HepG2 (cell line): Measurements from ENCODE around the gene USP5.

Experiments used
- MAFK ChIP-seq, 2 experiments: IDR thresholded peaks in 1 of 2; conservative IDR thresholded peaks in 1 of 2; 2 replicates each; pipeline ENCODE4 v1.6.1; 2011; ENCODE audit warnings: improper control_type of control experiment in 2 of 2, low read length in 2 of 2
- RFX5 ChIP-seq: IDR thresholded peaks from 2 replicates; pipeline ENCODE4 v1.6.1; 2011; ENCODE audit warnings: low read depth, low read length, improper control_type of control experiment
- ZBTB21 ChIP-seq: sonication (generic); formaldehyde crosslinking; IDR thresholded peaks from 2 replicates; pipeline ENCODE4 v1.4.0; 2020; ENCODE audit warnings: missing genetic modification reagents
- ZFX ChIP-seq: sonication (generic); formaldehyde crosslinking; IDR thresholded peaks from 2 replicates; pipeline ENCODE4 v1.4.0; 2020; ENCODE audit warnings: mild to moderate bottlenecking, low read depth, missing genetic modification reagents, moderate library complexity
- ZNF678 ChIP-seq: sonication (generic); formaldehyde crosslinking; IDR thresholded peaks from 2 replicates; pipeline ENCODE4 v1.4.0; 2020; ENCODE audit warnings: mild to moderate bottlenecking, missing genetic modification reagents
- TF ChIP-seq, protein P1 (sequence below): sonication (generic); formaldehyde crosslinking; IDR thresholded peaks from 2 replicates; pipeline ENCODE4 v1.8.1; 2022; ENCODE audit warnings: mild to moderate bottlenecking, missing genetic modification reagents
- TF ChIP-seq, protein P2 (sequence below): sonication (generic); formaldehyde crosslinking; IDR thresholded peaks from 2 replicates; pipeline ENCODE4 v1.4.0; 2020; ENCODE audit warnings: missing genetic modification reagents, borderline replicate concordance
- TF ChIP-seq, protein P3 (sequence below): sonication (generic); formaldehyde crosslinking; IDR thresholded peaks from 2 replicates; pipeline ENCODE4 v1.8.0; 2022; ENCODE audit warnings: mild to moderate bottlenecking, missing genetic modification reagents, moderate library complexity

DNA sequence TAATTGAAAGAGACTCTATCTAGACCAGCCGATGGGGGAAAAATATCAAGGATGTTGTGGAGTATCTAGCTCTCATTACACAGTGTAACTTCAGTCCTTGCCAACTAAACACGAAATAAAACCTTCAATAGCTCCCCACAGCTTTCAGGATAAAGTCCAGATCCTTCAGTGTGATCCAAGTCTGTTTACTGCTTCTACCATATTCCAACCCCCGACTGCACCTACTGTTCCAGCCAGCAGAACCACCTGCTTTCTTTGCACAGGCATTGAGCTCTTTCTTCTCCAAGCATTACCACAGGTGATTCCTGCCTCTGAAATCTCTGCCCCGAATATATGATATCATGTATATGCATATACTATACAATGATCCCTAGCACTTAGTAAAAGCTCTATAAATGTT lies 50.5 kb downstream of the USP5 start:
- TF ChIP-seq, protein P1, sequence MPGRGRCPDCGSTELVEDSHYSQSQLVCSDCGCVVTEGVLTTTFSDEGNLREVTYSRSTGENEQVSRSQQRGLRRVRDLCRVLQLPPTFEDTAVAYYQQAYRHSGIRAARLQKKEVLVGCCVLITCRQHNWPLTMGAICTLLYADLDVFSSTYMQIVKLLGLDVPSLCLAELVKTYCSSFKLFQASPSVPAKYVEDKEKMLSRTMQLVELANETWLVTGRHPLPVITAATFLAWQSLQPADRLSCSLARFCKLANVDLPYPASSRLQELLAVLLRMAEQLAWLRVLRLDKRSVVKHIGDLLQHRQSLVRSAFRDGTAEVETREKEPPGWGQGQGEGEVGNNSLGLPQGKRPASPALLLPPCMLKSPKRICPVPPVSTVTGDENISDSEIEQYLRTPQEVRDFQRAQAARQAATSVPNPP (CRISPR knock-in tag) = no peak
- TF ChIP-seq, protein P2, sequence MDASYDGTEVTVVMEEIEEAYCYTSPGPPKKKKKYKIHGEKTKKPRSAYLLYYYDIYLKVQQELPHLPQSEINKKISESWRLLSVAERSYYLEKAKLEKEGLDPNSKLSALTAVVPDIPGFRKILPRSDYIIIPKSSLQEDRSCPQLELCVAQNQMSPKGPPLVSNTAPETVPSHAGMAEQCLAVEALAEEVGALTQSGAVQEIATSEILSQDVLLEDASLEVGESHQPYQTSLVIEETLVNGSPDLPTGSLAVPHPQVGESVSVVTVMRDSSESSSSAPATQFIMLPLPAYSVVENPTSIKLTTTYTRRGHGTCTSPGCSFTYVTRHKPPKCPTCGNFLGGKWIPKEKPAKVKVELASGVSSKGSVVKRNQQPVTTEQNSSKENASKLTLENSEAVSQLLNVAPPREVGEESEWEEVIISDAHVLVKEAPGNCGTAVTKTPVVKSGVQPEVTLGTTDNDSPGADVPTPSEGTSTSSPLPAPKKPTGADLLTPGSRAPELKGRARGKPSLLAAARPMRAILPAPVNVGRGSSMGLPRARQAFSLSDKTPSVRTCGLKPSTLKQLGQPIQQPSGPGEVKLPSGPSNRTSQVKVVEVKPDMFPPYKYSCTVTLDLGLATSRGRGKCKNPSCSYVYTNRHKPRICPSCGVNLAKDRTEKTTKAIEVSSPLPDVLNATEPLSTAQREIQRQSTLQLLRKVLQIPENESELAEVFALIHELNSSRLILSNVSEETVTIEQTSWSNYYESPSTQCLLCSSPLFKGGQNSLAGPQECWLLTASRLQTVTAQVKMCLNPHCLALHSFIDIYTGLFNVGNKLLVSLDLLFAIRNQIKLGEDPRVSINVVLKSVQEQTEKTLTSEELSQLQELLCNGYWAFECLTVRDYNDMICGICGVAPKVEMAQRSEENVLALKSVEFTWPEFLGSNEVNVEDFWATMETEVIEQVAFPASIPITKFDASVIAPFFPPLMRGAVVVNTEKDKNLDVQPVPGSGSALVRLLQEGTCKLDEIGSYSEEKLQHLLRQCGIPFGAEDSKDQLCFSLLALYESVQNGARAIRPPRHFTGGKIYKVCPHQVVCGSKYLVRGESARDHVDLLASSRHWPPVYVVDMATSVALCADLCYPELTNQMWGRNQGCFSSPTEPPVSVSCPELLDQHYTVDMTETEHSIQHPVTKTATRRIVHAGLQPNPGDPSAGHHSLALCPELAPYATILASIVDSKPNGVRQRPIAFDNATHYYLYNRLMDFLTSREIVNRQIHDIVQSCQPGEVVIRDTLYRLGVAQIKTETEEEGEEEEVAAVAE (CRISPR knock-in tag) = no peak
- TF ChIP-seq MAFK (conservative IDR thresholded peaks at IDR 0.05 in 1 of 2, IDR thresholded peaks at IDR 0.05 in 1 of 2; ENCODE audit: low read length in 2 of 2) (no peak), ZFX (no peak), RFX5 (no peak), ZBTB21 (CRISPR knock-in tag) (no peak), ZNF678 (no peak)
- TF ChIP-seq, protein P3, sequence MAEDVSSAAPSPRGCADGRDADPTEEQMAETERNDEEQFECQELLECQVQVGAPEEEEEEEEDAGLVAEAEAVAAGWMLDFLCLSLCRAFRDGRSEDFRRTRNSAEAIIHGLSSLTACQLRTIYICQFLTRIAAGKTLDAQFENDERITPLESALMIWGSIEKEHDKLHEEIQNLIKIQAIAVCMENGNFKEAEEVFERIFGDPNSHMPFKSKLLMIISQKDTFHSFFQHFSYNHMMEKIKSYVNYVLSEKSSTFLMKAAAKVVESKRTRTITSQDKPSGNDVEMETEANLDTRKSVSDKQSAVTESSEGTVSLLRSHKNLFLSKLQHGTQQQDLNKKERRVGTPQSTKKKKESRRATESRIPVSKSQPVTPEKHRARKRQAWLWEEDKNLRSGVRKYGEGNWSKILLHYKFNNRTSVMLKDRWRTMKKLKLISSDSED (CRISPR knock-in tag) = no peak
